GM23338 (cell line): ENCODE results near the gene APC2. TPM values are rescaled to one million over a fixed set of nuclear protein-coding genes. Genes with fewer than 3 reads are reported as not detected.

ENCODE experiments used
- ATAC-seq: fragments of 200-7000 bp; cut with Tn5 transposase; 3 replicates; pipeline ENCODE4 v1.9.1; 2020
- DNase-seq: peaks from one replicate; pipeline ENCODE4 v3.0.0-alpha.2; 2015; ENCODE audit warnings: low spot score
- H2AFZ ChIP-seq: fragments of 200-600 bp; sonication (generic); 2 replicates; pipeline ENCODE4 v1.8.0; 2016; ENCODE audit warnings: antibody characterized with exemption, mild to moderate bottlenecking, moderate library complexity
- H3F3A ChIP-seq: fragments of 200-600 bp; sonication (generic); replicated peaks from 2 replicates; pipeline ENCODE4 v1.8.0; 2017; ENCODE audit warnings: antibody characterized with exemption, mixed run types, low read depth
- H3K27ac ChIP-seq: fragments of 200-600 bp; sonication (generic); 2 replicates; pipeline ENCODE4 v1.6.1; 2016; ENCODE audit warnings: low read depth
- H3K27me3 ChIP-seq: fragments of 200-600 bp; sonication (generic); 2 replicates; pipeline ENCODE4 v1.8.0; 2016; ENCODE audit warnings: mild to moderate bottlenecking, mixed run types, moderate library complexity; ENCODE audit not compliant: insufficient read depth
- H3K36me3 ChIP-seq: fragments of 200-600 bp; sonication (generic); 2 replicates; pipeline ENCODE4 v1.8.0; 2016; ENCODE audit warnings: mild to moderate bottlenecking; ENCODE audit not compliant: insufficient read depth
- H3K4me1 ChIP-seq: fragments of 200-600 bp; sonication (generic); 2 replicates; pipeline ENCODE4 v1.8.0; 2016; ENCODE audit warnings: mild to moderate bottlenecking, moderate library complexity; ENCODE audit not compliant: insufficient read depth
- H3K4me2 ChIP-seq: fragments of 200-600 bp; sonication (generic); 2 replicates; pipeline ENCODE4 v1.7.1; 2017; ENCODE audit warnings: mixed run types
- H3K4me3 ChIP-seq: fragments of 200-600 bp; sonication (generic); 2 replicates; pipeline ENCODE4 v1.6.1; 2016; ENCODE audit warnings: mixed run types
- H3K79me2 ChIP-seq: fragments of 200-600 bp; sonication (generic); replicated peaks from 2 replicates; pipeline ENCODE4 v1.8.0; 2017; ENCODE audit warnings: mild to moderate bottlenecking; ENCODE audit not compliant: insufficient read depth
- H3K9me2 ChIP-seq: fragments of 200-600 bp; sonication (generic); 2 replicates; pipeline ENCODE4 v1.8.0; 2017; ENCODE audit not compliant: insufficient read depth
- H4K20me1 ChIP-seq: fragments of 200-600 bp; sonication (generic); replicated peaks from 2 replicates; pipeline ENCODE4 v1.8.0; 2017; ENCODE audit warnings: mild to moderate bottlenecking; ENCODE audit not compliant: insufficient read depth
- H3K27ac Mint-ChIP-seq: 2 replicates; pipeline ENCODE4 v1.8.0; 2020; ENCODE audit warnings: inconsistent platforms, mild to moderate bottlenecking, moderate library complexity, mixed read lengths
- H3K27me3 Mint-ChIP-seq: 3 replicates; pipeline ENCODE4 v1.8.0; 2022; ENCODE audit warnings: low read depth, mild to moderate bottlenecking, moderate library complexity, mixed read lengths, inconsistent platforms; ENCODE audit not compliant: insufficient read depth, poor library complexity
- H3K36me3 Mint-ChIP-seq: 3 replicates; pipeline ENCODE4 v1.8.0; 2021; ENCODE audit warnings: low read depth, mild to moderate bottlenecking, inconsistent platforms, moderate library complexity, mixed read lengths
- H3K4me1 Mint-ChIP-seq: 3 replicates; pipeline ENCODE4 v1.8.0; 2020; ENCODE audit warnings: mild to moderate bottlenecking, inconsistent platforms, mixed read lengths
- H3K4me3 Mint-ChIP-seq: 3 replicates; pipeline ENCODE4 v1.8.0; 2021; ENCODE audit warnings: moderate library complexity, mild to moderate bottlenecking, inconsistent platforms, mixed read lengths
- H3K9me3 Mint-ChIP-seq: 3 replicates; pipeline ENCODE4 v1.8.0; 2020; ENCODE audit warnings: moderate library complexity, mild to moderate bottlenecking, inconsistent platforms, mixed read lengths
- CREB1 ChIP-seq: fragments of 250-450 bp; sonication (Bioruptor Pico); IDR thresholded peaks from 2 replicates; pipeline ENCODE4 v1.5.0; 2020; ENCODE audit warnings: low read depth, mild to moderate bottlenecking, moderate library complexity
- EZH2 ChIP-seq: fragments of 200-600 bp; sonication (generic); IDR thresholded peaks from one replicate; pipeline ENCODE4 v1.8.0; 2017; ENCODE audit warnings: antibody characterized with exemption, mild to moderate bottlenecking, low read depth; ENCODE audit not compliant: unreplicated experiment
- JUNB ChIP-seq: IDR thresholded peaks from one replicate; pipeline ENCODE4 v1.6.1; 2016; ENCODE audit warnings: antibody characterized with exemption; ENCODE audit not compliant: unreplicated experiment
- POLR2AphosphoS5 ChIP-seq: IDR thresholded peaks from 2 replicates; pipeline ENCODE4 v1.6.1; 2016; ENCODE audit warnings: antibody characterized with exemption, low read depth
- STAT1 ChIP-seq: IDR thresholded peaks from one replicate; pipeline ENCODE4 v1.6.1; 2016; ENCODE audit warnings: antibody characterized with exemption; ENCODE audit not compliant: unreplicated experiment
- long read RNA-seq: library from polyadenylated mRNA; unstranded; transcript quantifications from one replicate; pipeline ENCODE4 v2.0.0, GENCODE V29; 2020; ENCODE audit not compliant: unreplicated experiment
- polyA plus RNA-seq: library from polyadenylated mRNA; unstranded; fragments of >200 nt; fragmentation: Nextera tagmentation; extraction: Ambion mirVana; gene quantifications from 2 replicates; pipeline ENCODE4 v1.2.1, GENCODE V29; 2016
- total RNA-seq: library from RNA; depleted of rRNA; stranded (reverse); fragments of >200 nt; shearing (Covaris generic); gene quantifications from 2 replicates; pipeline ENCODE4 v1.2.3, GENCODE V29; 2014; rRNA removed
- TF ChIP-seq, protein P1 (sequence below), 2 experiments: fragments of 200-600 bp in 1 of 2; sonication (generic) in 1 of 2; conservative IDR thresholded peaks; 2 replicates each; pipeline versions ENCODE4 v1.5.1 to v1.6.1; 2016 to 2017; ENCODE audit warnings: antibody characterized with exemption in 2 of 2, low read depth in 2 of 2, mild to moderate bottlenecking in 2 of 2, moderate library complexity in 1 of 2
- TF ChIP-seq, protein P2 (sequence below): IDR thresholded peaks from 2 replicates; pipeline ENCODE4 v1.6.1; 2016; ENCODE audit warnings: antibody characterized with exemption

Gene APC2, protein sequence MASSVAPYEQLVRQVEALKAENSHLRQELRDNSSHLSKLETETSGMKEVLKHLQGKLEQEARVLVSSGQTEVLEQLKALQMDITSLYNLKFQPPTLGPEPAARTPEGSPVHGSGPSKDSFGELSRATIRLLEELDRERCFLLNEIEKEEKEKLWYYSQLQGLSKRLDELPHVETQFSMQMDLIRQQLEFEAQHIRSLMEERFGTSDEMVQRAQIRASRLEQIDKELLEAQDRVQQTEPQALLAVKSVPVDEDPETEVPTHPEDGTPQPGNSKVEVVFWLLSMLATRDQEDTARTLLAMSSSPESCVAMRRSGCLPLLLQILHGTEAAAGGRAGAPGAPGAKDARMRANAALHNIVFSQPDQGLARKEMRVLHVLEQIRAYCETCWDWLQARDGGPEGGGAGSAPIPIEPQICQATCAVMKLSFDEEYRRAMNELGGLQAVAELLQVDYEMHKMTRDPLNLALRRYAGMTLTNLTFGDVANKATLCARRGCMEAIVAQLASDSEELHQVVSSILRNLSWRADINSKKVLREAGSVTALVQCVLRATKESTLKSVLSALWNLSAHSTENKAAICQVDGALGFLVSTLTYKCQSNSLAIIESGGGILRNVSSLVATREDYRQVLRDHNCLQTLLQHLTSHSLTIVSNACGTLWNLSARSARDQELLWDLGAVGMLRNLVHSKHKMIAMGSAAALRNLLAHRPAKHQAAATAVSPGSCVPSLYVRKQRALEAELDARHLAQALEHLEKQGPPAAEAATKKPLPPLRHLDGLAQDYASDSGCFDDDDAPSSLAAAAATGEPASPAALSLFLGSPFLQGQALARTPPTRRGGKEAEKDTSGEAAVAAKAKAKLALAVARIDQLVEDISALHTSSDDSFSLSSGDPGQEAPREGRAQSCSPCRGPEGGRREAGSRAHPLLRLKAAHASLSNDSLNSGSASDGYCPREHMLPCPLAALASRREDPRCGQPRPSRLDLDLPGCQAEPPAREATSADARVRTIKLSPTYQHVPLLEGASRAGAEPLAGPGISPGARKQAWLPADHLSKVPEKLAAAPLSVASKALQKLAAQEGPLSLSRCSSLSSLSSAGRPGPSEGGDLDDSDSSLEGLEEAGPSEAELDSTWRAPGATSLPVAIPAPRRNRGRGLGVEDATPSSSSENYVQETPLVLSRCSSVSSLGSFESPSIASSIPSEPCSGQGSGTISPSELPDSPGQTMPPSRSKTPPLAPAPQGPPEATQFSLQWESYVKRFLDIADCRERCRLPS (N-terminal part only)
- total RNA-seq: 14.3 and 18.3 TPM in 2 replicates
- 1.4 TPM in 2 replicates for polyA plus RNA-seq
- long read RNA-seq, partial matches to known transcripts: 1 of 5 reads
- long read RNA-seq, other reads (novel, unspliced or antisense): 4 of 5 reads

DNA sequence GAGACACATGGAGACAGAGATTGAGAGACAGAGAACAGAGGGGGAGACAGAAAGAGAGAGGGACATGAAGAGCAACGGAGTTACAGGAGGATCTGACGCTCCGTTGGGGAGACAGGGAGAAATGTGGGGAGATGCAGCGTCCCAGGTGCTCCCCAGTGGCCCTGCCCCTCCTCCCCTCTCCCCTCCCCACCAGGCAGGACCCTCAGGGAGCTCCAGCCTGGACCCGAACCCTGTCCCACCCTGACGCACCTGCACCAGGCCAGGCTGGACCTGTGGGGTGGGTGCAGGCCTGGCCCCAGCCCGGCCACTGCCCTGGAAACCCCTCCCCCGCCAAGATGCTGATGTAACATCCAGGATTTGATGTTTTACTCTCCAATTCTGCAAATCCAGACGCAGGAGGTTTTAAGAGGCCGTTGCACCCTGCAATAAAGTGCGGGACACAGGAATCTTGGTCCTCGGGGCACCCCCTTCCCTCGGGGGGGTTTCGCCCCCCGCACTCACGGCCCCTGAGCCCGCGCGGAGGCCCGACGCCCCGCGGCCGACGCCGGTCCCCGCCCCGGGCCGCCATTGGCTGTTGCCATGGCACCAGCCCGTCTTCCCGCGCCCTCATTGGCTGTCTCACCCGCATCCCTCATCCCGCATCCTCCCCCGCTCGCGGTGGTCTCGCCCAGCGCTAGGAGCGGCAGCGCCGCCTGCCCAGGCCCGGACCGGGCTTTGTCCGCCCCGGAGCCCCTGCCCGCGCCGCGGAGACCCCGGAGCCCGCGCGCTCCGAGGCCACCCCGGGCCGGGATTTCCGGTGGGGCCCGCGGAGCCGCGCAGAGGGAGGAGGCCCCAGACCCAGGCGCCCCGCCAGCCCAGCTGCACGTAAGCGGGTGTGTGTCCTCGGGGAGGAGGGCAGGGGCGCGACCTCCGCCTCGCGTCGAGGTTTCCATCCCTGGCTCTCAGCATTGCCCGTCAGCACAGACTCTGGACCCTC lies at the start of gene APC2:
TSS of gene APC2 (plus strand) at position 655 of the 976 bp plus-strand sequence. CDS start 2,881 bp downstream, outside the sequence.
- Mint-ChIP-seq H3K9me3 (no peaks in the 10 kb centered on the region; the same call in 2 of the 3 replicates), H3K36me3 (no peaks in the 10 kb centered on the region; the same call in 2 of the 3 replicates), H3K27me3 (peaks cover 57% of the 10 kb centered on the region), H3K4me3 (peak within 1 kb of the TSS; percentile 68), H3K27ac (no peak within 1 kb of the TSS), H3K4me1 (peaks cover 35% of the 10 kb centered on the region)
- H3K4me3 ChIP-seq: peak within 1 kb of the TSS; percentile 61
- H3K27ac ChIP-seq: 0 out of 2 replicates have a peak within 1 kb of the TSS, but pooled peaks have one; percentile 26
- TF ChIP-seq, protein P1, sequence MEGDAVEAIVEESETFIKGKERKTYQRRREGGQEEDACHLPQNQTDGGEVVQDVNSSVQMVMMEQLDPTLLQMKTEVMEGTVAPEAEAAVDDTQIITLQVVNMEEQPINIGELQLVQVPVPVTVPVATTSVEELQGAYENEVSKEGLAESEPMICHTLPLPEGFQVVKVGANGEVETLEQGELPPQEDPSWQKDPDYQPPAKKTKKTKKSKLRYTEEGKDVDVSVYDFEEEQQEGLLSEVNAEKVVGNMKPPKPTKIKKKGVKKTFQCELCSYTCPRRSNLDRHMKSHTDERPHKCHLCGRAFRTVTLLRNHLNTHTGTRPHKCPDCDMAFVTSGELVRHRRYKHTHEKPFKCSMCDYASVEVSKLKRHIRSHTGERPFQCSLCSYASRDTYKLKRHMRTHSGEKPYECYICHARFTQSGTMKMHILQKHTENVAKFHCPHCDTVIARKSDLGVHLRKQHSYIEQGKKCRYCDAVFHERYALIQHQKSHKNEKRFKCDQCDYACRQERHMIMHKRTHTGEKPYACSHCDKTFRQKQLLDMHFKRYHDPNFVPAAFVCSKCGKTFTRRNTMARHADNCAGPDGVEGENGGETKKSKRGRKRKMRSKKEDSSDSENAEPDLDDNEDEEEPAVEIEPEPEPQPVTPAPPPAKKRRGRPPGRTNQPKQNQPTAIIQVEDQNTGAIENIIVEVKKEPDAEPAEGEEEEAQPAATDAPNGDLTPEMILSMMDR (conservative IDR thresholded peaks at IDR 0.05; ENCODE audit: low read depth in 2 of 2): no peak
- TF ChIP-seq JUNB: no peak
- TF ChIP-seq CREB1 (CRISPR knock-in tag): peak; percentile 63
- no peak for TF ChIP-seq EZH2
- no peak for TF ChIP-seq STAT1
- TF ChIP-seq POLR2AphosphoS5: peak; percentile 58
- TF ChIP-seq, protein P2, sequence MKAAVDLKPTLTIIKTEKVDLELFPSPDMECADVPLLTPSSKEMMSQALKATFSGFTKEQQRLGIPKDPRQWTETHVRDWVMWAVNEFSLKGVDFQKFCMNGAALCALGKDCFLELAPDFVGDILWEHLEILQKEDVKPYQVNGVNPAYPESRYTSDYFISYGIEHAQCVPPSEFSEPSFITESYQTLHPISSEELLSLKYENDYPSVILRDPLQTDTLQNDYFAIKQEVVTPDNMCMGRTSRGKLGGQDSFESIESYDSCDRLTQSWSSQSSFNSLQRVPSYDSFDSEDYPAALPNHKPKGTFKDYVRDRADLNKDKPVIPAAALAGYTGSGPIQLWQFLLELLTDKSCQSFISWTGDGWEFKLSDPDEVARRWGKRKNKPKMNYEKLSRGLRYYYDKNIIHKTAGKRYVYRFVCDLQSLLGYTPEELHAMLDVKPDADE: no peak
- peaks cover 23% of the 10 kb centered on the region; the same call in 1 of the 2 replicates for H3K4me1 ChIP-seq
- ATAC-seq: peak; percentile 49
- peak within 1 kb of the TSS; percentile 88 for H3K4me2 ChIP-seq
- H3K36me3 ChIP-seq: no peaks in the 10 kb centered on the region
- H3K27me3 ChIP-seq: peaks cover 45% of the 10 kb centered on the region
- H4K20me1 ChIP-seq: no peaks in the 10 kb centered on the region
- no peaks in the 10 kb centered on the region for H3K9me2 ChIP-seq
- H3K79me2 ChIP-seq: 0 out of 2 replicates have a peak, but pooled peaks cover 3% of the 10 kb centered on the region
- peak; percentile 95 for DNase-seq
- peak within 1 kb of the TSS; percentile 87 for H2AFZ ChIP-seq
- H3F3A ChIP-seq: peaks cover 18% of the 10 kb centered on the region
